HepG2 (cell line): Measurements from ENCODE around the gene CSDE1. TPM values are rescaled to one million over a fixed set of nuclear protein-coding genes. Genes with fewer than 3 reads are reported as not detected.

Experiments used
- ARNT ChIP-seq: fragments of 450-650 bp; IDR thresholded peaks from 2 replicates; pipeline ENCODE4 v1.6.1; 2017
- CBFB ChIP-seq: sonication (generic); formaldehyde crosslinking; IDR thresholded peaks from 2 replicates; pipeline ENCODE4 v1.4.0; 2020; ENCODE audit warnings: missing genetic modification reagents
- CREB1 ChIP-seq, 2 experiments: fragments of 450-650 bp in 1 of 2; IDR thresholded peaks; 2 replicates each; pipeline ENCODE4 v1.6.1; 2016 to 2017; ENCODE audit warnings: control low read depth in 1 of 2, mild to moderate bottlenecking in 1 of 2, missing compliant biosample characterization in 1 of 2, missing genetic modification characterization in 1 of 2
- DMAP1 ChIP-seq: IDR thresholded peaks from 2 replicates; pipeline ENCODE4 v1.6.1; 2016
- MLX ChIP-seq: IDR thresholded peaks from 2 replicates; pipeline ENCODE4 v1.6.1; 2016
- SYNCRIP ChIP-seq: fragments of 200-400 bp; formaldehyde crosslinking; IDR thresholded peaks from 2 replicates; pipeline ENCODE4 v1.6.1; 2018; ENCODE audit warnings: mild to moderate bottlenecking, low read depth, low read length; ENCODE audit not compliant: insufficient read depth
- TARDBP ChIP-seq: sonication (generic); formaldehyde crosslinking; IDR thresholded peaks from 2 replicates; pipeline ENCODE4 v1.8.0; 2022; ENCODE audit warnings: mild to moderate bottlenecking, missing genetic modification reagents
- THAP9 ChIP-seq: sonication (generic); formaldehyde crosslinking; IDR thresholded peaks from 2 replicates; pipeline ENCODE4; 2020; ENCODE audit warnings: missing genetic modification reagents, mild to moderate bottlenecking, borderline replicate concordance
- ZNF343 ChIP-seq: sonication (generic); formaldehyde crosslinking; IDR thresholded peaks from 2 replicates; pipeline ENCODE4 v1.4.0; 2020; ENCODE audit warnings: mild to moderate bottlenecking, missing genetic modification reagents
- polyA plus RNA-seq, 8 experiments: library from polyadenylated mRNA; depleted of rRNA in 3 of 8; stranded (reverse) in 7 of 8; unstranded in 1 of 8; fragments of >200 nt; fragmentation: Illumina TruSeq in 4 of 8; extraction: Trizol in 4 of 8; gene quantifications; 2 replicates each; pipeline versions ENCODE4 v1.2.1 to v1.2.3, GENCODE V29; 2011 to 2016; ENCODE audit warnings: low read depth in 4 of 8, missing spikeins in 1 of 8, mixed read lengths in 1 of 8; ENCODE audit not compliant: insufficient read depth in 1 of 8
- total RNA-seq, 5 experiments: library from RNA; depleted of rRNA; stranded (reverse); fragments of >200 nt; fragmentation: Illumina TruSeq; extraction: Trizol; gene quantifications; 2 replicates each; pipeline ENCODE4 v1.2.3, GENCODE V29; 2016; ENCODE audit warnings: low read depth in 1 of 5
- TF ChIP-seq, protein P1 (sequence below): sonication (generic); formaldehyde crosslinking; IDR thresholded peaks from 2 replicates; pipeline ENCODE4 v1.5.0; 2020; ENCODE audit warnings: mild to moderate bottlenecking, missing genetic modification reagents
- TF ChIP-seq, protein P2 (sequence below): sonication (generic); formaldehyde crosslinking; IDR thresholded peaks from 2 replicates; pipeline ENCODE4 v1.4.0; 2020; ENCODE audit warnings: missing genetic modification reagents
- TF ChIP-seq, protein P3 (sequence below): sonication (generic); formaldehyde crosslinking; IDR thresholded peaks from 2 replicates; pipeline ENCODE4 v1.9.0; 2021; ENCODE audit warnings: missing genetic modification reagents, borderline replicate concordance
- TF ChIP-seq, protein P4 (sequence below): sonication (generic); formaldehyde crosslinking; IDR thresholded peaks from 2 replicates; pipeline ENCODE4 v1.5.0; 2020; ENCODE audit warnings: mild to moderate bottlenecking, missing genetic modification reagents, moderate library complexity
- TF ChIP-seq, protein P5 (sequence below): IDR thresholded peaks from 2 replicates; pipeline ENCODE4 v1.6.1; 2016; ENCODE audit warnings: missing compliant biosample characterization, missing genetic modification reagents, borderline replicate concordance

The CSDE1 gene
- total and polyA plus RNA-seq, 2 of the 13 experiments (the other 11 are each of a cell fraction or from before 2014, with no cell fraction given), result 150 to 313 TPM

DNA sequence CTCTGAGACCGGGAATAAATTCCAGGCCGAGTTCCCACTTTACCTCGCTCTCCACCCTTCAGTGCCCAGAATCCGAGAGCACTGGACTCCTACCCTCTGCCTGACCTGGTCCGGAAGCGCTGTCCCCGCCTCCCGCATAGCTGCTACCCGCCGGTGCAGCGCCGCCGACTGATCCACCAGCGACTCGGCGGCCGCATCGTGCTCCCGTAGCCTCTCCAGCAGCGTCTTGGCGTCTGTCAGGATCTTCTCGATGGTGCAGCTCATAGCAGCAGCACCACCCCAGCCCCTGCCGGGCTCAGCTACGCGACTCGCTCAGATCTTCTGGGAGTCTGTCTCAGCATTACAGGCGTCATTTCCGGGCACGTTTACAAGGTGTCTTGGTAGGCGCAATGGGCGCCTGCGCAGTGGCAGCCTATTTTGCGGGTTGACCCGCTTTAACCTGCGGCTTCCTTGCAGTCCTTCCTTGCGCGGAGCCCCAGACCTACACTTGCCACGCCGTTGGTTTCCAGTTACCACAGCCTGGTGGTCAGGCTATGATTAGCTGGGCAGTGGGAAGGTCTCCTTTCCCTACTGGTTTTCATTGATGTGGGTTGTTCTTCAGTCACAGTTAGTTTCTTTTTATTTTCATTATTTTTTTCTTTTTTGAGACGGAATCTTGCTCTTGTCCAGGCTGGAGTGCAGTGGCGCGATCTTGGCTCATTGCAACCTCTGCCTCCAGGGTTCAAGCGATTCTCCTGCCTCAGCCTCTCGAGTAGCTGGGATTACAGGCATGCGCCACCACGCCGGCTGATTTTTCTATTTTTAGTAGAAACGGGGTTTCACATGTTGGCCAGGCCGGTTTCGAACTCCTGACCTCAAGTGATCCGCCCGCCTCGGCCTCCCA is 22.8 kb upstream of the CSDE1 start, which contains the start of gene SIKE1 (continued):
- TF ChIP-seq THAP9 (CRISPR knock-in tag) (no peak; the same call in 1 of the 2 replicates), ZNF343 (CRISPR knock-in tag) (peak; percentile 82; the same call in 1 of the 2 replicates), TARDBP (CRISPR knock-in tag) (peak; percentile 78; the same call in 1 of the 2 replicates), DMAP1 (CRISPR knock-in tag) (peak; percentile 89), MLX (CRISPR knock-in tag) (no peak), CBFB (CRISPR knock-in tag) (peak; percentile 82), CREB1 (IDR thresholded peaks at IDR 0.05) (peak; percentile 79), CREB1 (CRISPR knock-in tag; IDR thresholded peaks at IDR 0.05) (peak; percentile 98), ARNT (no peak), SYNCRIP (no peak)
- TF ChIP-seq, protein P1, sequence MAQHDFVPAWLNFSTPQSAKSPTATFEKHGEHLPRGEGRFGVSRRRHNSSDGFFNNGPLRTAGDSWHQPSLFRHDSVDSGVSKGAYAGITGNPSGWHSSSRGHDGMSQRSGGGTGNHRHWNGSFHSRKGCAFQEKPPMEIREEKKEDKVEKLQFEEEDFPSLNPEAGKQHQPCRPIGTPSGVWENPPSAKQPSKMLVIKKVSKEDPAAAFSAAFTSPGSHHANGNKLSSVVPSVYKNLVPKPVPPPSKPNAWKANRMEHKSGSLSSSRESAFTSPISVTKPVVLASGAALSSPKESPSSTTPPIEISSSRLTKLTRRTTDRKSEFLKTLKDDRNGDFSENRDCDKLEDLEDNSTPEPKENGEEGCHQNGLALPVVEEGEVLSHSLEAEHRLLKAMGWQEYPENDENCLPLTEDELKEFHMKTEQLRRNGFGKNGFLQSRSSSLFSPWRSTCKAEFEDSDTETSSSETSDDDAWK (CRISPR knock-in tag), result no peak
- TF ChIP-seq, protein P2, sequence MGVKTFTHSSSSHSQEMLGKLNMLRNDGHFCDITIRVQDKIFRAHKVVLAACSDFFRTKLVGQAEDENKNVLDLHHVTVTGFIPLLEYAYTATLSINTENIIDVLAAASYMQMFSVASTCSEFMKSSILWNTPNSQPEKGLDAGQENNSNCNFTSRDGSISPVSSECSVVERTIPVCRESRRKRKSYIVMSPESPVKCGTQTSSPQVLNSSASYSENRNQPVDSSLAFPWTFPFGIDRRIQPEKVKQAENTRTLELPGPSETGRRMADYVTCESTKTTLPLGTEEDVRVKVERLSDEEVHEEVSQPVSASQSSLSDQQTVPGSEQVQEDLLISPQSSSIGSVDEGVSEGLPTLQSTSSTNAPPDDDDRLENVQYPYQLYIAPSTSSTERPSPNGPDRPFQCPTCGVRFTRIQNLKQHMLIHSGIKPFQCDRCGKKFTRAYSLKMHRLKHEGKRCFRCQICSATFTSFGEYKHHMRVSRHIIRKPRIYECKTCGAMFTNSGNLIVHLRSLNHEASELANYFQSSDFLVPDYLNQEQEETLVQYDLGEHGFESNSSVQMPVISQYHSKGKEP (CRISPR knock-in tag), result peak; percentile 17; the same call in 1 of the 2 replicates
- TF ChIP-seq, protein P3, sequence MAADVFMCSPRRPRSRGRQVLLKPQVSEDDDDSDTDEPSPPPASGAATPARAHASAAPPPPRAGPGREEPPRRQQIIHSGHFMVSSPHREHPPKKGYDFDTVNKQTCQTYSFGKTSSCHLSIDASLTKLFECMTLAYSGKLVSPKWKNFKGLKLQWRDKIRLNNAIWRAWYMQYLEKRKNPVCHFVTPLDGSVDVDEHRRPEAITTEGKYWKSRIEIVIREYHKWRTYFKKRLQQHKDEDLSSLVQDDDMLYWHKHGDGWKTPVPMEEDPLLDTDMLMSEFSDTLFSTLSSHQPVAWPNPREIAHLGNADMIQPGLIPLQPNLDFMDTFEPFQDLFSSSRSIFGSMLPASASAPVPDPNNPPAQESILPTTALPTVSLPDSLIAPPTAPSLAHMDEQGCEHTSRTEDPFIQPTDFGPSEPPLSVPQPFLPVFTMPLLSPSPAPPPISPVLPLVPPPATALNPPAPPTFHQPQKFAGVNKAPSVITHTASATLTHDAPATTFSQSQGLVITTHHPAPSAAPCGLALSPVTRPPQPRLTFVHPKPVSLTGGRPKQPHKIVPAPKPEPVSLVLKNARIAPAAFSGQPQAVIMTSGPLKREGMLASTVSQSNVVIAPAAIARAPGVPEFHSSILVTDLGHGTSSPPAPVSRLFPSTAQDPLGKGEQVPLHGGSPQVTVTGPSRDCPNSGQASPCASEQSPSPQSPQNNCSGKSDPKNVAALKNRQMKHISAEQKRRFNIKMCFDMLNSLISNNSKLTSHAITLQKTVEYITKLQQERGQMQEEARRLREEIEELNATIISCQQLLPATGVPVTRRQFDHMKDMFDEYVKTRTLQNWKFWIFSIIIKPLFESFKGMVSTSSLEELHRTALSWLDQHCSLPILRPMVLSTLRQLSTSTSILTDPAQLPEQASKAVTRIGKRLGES (CRISPR knock-in tag), result no peak
- TF ChIP-seq, protein P4, sequence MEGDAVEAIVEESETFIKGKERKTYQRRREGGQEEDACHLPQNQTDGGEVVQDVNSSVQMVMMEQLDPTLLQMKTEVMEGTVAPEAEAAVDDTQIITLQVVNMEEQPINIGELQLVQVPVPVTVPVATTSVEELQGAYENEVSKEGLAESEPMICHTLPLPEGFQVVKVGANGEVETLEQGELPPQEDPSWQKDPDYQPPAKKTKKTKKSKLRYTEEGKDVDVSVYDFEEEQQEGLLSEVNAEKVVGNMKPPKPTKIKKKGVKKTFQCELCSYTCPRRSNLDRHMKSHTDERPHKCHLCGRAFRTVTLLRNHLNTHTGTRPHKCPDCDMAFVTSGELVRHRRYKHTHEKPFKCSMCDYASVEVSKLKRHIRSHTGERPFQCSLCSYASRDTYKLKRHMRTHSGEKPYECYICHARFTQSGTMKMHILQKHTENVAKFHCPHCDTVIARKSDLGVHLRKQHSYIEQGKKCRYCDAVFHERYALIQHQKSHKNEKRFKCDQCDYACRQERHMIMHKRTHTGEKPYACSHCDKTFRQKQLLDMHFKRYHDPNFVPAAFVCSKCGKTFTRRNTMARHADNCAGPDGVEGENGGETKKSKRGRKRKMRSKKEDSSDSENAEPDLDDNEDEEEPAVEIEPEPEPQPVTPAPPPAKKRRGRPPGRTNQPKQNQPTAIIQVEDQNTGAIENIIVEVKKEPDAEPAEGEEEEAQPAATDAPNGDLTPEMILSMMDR (CRISPR knock-in tag), result peak; percentile 55
- TF ChIP-seq, protein P5, sequence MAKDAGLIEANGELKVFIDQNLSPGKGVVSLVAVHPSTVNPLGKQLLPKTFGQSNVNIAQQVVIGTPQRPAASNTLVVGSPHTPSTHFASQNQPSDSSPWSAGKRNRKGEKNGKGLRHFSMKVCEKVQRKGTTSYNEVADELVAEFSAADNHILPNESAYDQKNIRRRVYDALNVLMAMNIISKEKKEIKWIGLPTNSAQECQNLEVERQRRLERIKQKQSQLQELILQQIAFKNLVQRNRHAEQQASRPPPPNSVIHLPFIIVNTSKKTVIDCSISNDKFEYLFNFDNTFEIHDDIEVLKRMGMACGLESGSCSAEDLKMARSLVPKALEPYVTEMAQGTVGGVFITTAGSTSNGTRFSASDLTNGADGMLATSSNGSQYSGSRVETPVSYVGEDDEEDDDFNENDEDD (CRISPR knock-in tag), result peak; percentile 45; the same call in 1 of the 2 replicates
